HUES48 (cell line): ENCODE results near the gene FEV.

Experiments used
- H3K27ac ChIP-seq: one replicate; pipeline ENCODE4 v1.7.0; 2013; ENCODE audit warnings: low read depth, low read length, inconsistent platforms
- H3K27me3 ChIP-seq: 2 replicates; pipeline ENCODE4 v1.6.1; 2013; ENCODE audit warnings: mild to moderate bottlenecking, low read length; ENCODE audit not compliant: control insufficient read depth, insufficient read depth
- H3K36me3 ChIP-seq: 2 replicates; pipeline ENCODE4 v1.6.1; 2013; ENCODE audit warnings: low read length; ENCODE audit not compliant: control insufficient read depth, insufficient read depth
- H3K4me1 ChIP-seq: 2 replicates; pipeline ENCODE4 v1.6.1; 2013; ENCODE audit warnings: mild to moderate bottlenecking, low read length; ENCODE audit not compliant: control insufficient read depth, insufficient read depth
- H3K4me3 ChIP-seq: 2 replicates; pipeline ENCODE4 v1.5.1; 2013; ENCODE audit warnings: mild to moderate bottlenecking, low read depth, low read length
- H3K9ac ChIP-seq: 2 replicates; pipeline ENCODE4 v1.6.1; 2013; ENCODE audit warnings: mild to moderate bottlenecking, low read depth, low read length, moderate library complexity
- H3K9me3 ChIP-seq: 2 replicates; pipeline ENCODE4 v1.6.1; 2013; ENCODE audit warnings: low read length; ENCODE audit not compliant: control insufficient read depth, insufficient read depth

Gene FEV

GRCh38 chr2:219024059-219024458 lies 39.1 kb upstream of the FEV start:
- Histone ChIP-seq H3K4me1 (no peaks in the 10 kb centered on the region), H3K9me3 (no peaks in the 10 kb centered on the region), H3K27ac (no peak overlapping the region), H3K27me3 (no peaks in the 10 kb centered on the region), H3K9ac (no peak overlapping the region), H3K36me3 (no peaks in the 10 kb centered on the region), H3K4me3 (no peak overlapping the region)

GRCh38 chr2:219023045-219023605 lies 38.1 kb upstream of the FEV start:
- no peaks in the 10 kb centered on the region for H3K4me1 ChIP-seq
- no peaks in the 10 kb centered on the region for H3K9me3 ChIP-seq
- H3K27me3 ChIP-seq: no peaks in the 10 kb centered on the region
- H3K36me3 ChIP-seq: no peaks in the 10 kb centered on the region
- no peak overlapping the region for H3K27ac ChIP-seq
- no peak overlapping the region for H3K4me3 ChIP-seq
- H3K9ac ChIP-seq: no peak overlapping the region

- H3K27ac ChIP-seq: no peak overlapping the region
- H3K9ac ChIP-seq: no peak overlapping the region
- no peak overlapping the region for H3K4me3 ChIP-seq
- no peaks in the 10 kb centered on the region for H3K27me3 ChIP-seq
- H3K4me1 ChIP-seq: no peaks in the 10 kb centered on the region
- H3K9me3 ChIP-seq: no peaks in the 10 kb centered on the region
- H3K36me3 ChIP-seq: no peaks in the 10 kb centered on the region
Observed at GRCh38 chr2:219022616-219023015, 37.6 kb upstream of the FEV start.

- Histone ChIP-seq H3K36me3 (no peaks in the 10 kb centered on the region), H3K9me3 (no peaks in the 10 kb centered on the region), H3K27ac (no peak overlapping the region), H3K9ac (no peak overlapping the region), H3K27me3 (no peaks in the 10 kb centered on the region), H3K4me3 (no peak overlapping the region), H3K4me1 (no peaks in the 10 kb centered on the region)
Observed at GRCh38 chr2:219022041-219022440, 37.1 kb upstream of the FEV start.

DNA sequence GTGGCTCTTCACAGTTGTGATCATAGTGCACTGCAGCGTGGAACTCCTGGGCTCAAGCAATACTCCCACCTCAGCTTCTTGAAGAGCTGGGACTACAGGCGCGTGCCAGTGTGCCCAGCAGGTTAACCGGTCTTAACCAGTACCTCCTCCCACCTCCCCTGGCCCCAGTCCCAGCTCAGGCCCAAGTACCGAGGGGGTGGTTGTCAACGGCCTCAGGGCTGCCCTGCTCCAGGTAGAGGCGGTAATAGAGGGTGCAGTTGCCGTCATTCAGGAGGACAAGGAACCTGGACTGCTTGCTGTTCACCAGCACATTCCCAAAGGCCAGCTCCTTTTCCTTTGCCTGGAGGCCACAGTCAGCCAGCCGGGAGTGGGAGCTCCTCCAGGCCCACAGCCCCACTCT lies 36.6 kb upstream of the FEV start:
- Histone ChIP-seq H3K4me3 (no peak overlapping the region), H3K4me1 (no peaks in the 10 kb centered on the region), H3K36me3 (no peaks in the 10 kb centered on the region), H3K27me3 (no peaks in the 10 kb centered on the region), H3K9me3 (no peaks in the 10 kb centered on the region), H3K27ac (no peak overlapping the region), H3K9ac (no peak overlapping the region)

DNA sequence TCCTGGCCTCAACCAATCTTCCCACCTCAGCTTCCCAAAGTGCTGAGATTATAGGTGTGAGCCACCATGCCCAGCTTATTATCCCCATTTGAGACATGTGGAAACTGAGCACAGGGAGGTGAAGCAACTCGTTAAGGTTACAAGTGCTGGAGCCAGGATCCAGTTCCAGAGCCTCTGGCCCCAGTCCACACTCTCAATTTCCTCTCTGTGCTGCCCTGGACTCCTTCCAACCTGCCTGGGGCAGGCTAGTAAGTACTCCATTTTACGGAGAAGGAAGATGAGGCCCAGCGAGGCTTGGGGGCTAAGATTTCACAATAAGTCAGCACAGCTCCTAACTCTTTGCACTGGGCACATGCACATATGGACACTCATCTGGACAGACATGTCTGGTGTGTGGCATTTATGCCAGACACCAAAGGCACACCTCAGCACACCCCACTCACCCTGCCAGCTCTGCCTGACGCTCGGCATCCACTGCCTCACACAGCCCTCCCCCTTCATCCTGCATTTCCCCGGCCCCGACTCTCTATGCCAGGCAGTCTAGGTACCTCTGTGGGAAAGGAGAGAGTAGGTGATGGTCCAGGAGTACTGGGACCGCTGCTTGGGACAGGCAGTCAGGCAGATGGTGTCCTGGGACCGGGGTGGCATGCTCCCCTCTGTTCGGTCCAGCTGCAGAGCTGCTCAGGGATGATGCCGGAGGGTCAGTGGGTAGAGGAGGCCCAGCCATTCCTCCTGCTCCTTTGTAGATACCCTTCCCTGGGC lies 35.8 kb upstream of the FEV start:
- Histone ChIP-seq H3K27me3 (no peaks in the 10 kb centered on the region), H3K27ac (no peak overlapping the region), H3K9me3 (no peaks in the 10 kb centered on the region), H3K9ac (no peak overlapping the region), H3K36me3 (no peaks in the 10 kb centered on the region), H3K4me3 (no peak overlapping the region), H3K4me1 (no peaks in the 10 kb centered on the region)

DNA sequence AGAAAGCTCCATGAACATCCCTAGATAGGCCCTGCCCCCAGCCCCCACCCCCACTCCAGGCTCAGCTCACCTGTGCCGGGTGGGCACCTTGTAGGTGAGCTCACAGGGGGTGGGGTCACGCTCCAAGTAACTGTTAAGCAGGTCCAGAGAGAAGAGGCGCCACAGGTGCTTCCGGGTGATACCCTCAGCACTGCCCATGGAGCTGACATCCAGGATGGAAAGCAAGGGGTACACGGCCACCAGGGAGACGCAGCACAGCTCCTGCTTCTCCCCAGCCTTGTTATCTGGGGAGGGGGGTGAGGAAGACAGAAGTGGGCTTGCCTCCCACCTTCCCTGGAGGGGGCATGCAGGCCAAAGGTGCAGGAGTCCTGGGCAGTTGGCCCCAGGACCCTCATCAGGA lies 34.5 kb upstream of the FEV start:
- Histone ChIP-seq H3K4me1 (no peaks in the 10 kb centered on the region), H3K36me3 (no peaks in the 10 kb centered on the region), H3K9me3 (no peaks in the 10 kb centered on the region), H3K9ac (no peak overlapping the region), H3K27me3 (peaks cover 4% of the 10 kb centered on the region; the same call in 1 of the 2 replicates), H3K4me3 (no peak overlapping the region), H3K27ac (no peak overlapping the region)

DNA sequence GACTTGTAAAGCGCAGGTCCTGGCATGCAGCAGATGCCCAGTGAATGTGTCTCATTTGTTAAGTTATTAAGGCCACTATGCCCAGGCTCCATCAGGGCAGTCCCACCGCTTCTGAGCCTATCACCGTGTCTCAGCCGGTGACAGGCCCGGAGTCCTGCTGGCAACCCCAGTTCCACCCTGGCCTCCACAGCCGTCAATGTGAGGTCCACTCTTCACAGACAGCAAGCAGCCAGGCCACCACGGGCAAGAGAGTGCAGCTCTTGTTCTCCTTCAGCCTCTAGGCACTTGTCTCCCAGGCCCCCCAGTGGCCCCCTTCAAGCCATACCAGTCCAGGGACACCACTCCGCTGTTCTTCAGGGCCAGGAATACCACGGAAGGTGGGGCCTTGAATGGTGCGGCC lies 33.7 kb upstream of the FEV start:
- peaks cover 4% of the 10 kb centered on the region; the same call in 1 of the 2 replicates for H3K27me3 ChIP-seq
- no peaks in the 10 kb centered on the region for H3K9me3 ChIP-seq
- no peaks in the 10 kb centered on the region for H3K36me3 ChIP-seq
- no peak overlapping the region for H3K4me3 ChIP-seq
- H3K27ac ChIP-seq: no peak overlapping the region
- H3K4me1 ChIP-seq: no peaks in the 10 kb centered on the region
- no peak overlapping the region for H3K9ac ChIP-seq

GRCh38 chr2:219018286-219018685 lies 33.3 kb upstream of the FEV start:
- no peaks in the 10 kb centered on the region for H3K4me1 ChIP-seq
- H3K36me3 ChIP-seq: no peaks in the 10 kb centered on the region
- H3K9ac ChIP-seq: no peak overlapping the region
- H3K4me3 ChIP-seq: no peak overlapping the region
- no peak overlapping the region for H3K27ac ChIP-seq
- H3K9me3 ChIP-seq: no peaks in the 10 kb centered on the region
- peaks cover 4% of the 10 kb centered on the region; the same call in 1 of the 2 replicates for H3K27me3 ChIP-seq

DNA sequence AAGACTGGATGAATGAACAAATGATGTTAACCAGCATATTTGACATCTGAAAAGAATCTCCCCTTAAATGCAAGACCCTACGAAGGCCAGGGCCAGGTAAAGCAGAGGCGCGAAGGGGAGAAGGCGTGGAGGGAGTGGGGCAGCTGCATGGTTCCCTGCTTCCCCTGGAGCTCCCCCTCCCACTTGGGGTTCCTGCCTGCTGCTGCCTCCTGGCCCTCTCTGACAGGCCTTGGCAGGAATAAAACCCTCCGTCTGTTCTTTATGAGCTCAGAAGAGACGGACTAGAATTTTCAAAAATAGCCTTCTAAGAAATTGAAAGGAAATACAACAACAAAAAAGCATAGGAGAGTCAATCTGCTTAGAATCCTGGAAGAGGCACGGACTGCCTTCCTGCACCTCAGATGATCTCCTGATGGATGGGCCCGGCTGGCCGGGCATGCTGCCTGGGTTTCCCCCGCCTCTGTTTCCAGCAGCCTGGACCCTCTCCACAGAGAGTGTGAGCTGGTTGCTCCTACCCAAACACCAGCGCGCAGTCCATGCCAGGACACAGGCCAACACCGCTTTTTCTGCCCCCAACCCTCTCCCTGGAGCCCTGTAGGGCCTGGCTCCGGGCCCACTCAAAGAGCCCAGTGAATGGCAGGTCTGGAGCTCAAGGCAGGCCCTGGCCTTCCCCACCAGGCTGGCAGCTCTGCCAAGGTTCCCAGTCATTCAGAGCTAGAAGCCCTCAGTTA lies 32.4 kb upstream of the FEV start:
- H3K4me3 ChIP-seq: no peak overlapping the region
- no peaks in the 10 kb centered on the region for H3K9me3 ChIP-seq
- no peaks in the 10 kb centered on the region for H3K36me3 ChIP-seq
- no peaks in the 10 kb centered on the region for H3K4me1 ChIP-seq
- peaks cover 4% of the 10 kb centered on the region; the same call in 1 of the 2 replicates for H3K27me3 ChIP-seq
- H3K9ac ChIP-seq: no peak overlapping the region
- H3K27ac ChIP-seq: no peak overlapping the region

GRCh38 chr2:219016721-219017120 lies 31.7 kb upstream of the FEV start:
- Histone ChIP-seq H3K9me3 (no peaks in the 10 kb centered on the region), H3K9ac (no peak overlapping the region), H3K4me1 (no peaks in the 10 kb centered on the region), H3K4me3 (no peak overlapping the region), H3K27me3 (peaks cover 4% of the 10 kb centered on the region; the same call in 1 of the 2 replicates), H3K27ac (no peak overlapping the region), H3K36me3 (no peaks in the 10 kb centered on the region)
